Smooth muscle cell (in vitro differentiated cells): Measurements from ENCODE around the gene ANXA2R. TPM values are rescaled to one million over a fixed set of nuclear protein-coding genes. Genes with fewer than 3 reads are reported as not detected.

ENCODE experiments used
- DNase-seq: peaks from one replicate; lab custom pipeline; 2025; ENCODE audit not compliant: unreplicated experiment; lab: John Stamatoyannopoulos, UW
- H2AFZ ChIP-seq: fragments of 200-600 bp; sonication (generic); 2 replicates; pipeline ENCODE4 v1.6.0; 2016; ENCODE audit warnings: antibody characterized with exemption, low read depth, mild to moderate bottlenecking
- H3F3A ChIP-seq: fragments of 200-600 bp; sonication (generic); 2 replicates; pipeline ENCODE4 v1.6.0; 2017; ENCODE audit warnings: antibody characterized with exemption, low read depth
- H3K27ac ChIP-seq: fragments of 200-600 bp; sonication (generic); 2 replicates; pipeline ENCODE4 v1.5.1; 2016; ENCODE audit warnings: low read depth, mild to moderate bottlenecking
- H3K27me3 ChIP-seq: fragments of 200-600 bp; sonication (generic); 2 replicates; pipeline ENCODE4 v1.6.1; 2016; ENCODE audit warnings: low read depth, mild to moderate bottlenecking
- H3K36me3 ChIP-seq: fragments of 200-600 bp; sonication (generic); 2 replicates; pipeline ENCODE4 v1.5.1; 2016; ENCODE audit warnings: low read depth
- H3K4me1 ChIP-seq: fragments of 200-600 bp; sonication (generic); 2 replicates; pipeline ENCODE4 v1.5.1; 2016; ENCODE audit warnings: low read depth
- H3K4me2 ChIP-seq: fragments of 200-600 bp; sonication (generic); 2 replicates; pipeline ENCODE4 v1.6.0; 2016; ENCODE audit warnings: mild to moderate bottlenecking
- H3K4me3 ChIP-seq: fragments of 200-600 bp; sonication (generic); 2 replicates; pipeline ENCODE4 v1.5.1; 2016; ENCODE audit warnings: mild to moderate bottlenecking
- H3K79me2 ChIP-seq: fragments of 200-600 bp; sonication (generic); 2 replicates; pipeline ENCODE4 v1.6.0; 2016; ENCODE audit warnings: low read depth, mild to moderate bottlenecking
- H3K9ac ChIP-seq: fragments of 200-600 bp; sonication (generic); 2 replicates; pipeline ENCODE4 v1.6.0; 2016; ENCODE audit warnings: low read depth
- H3K9me3 ChIP-seq: fragments of 200-600 bp; sonication (generic); replicated peaks from 2 replicates; pipeline ENCODE4 v1.5.1; 2016; ENCODE audit warnings: low read depth
- H4K20me1 ChIP-seq: fragments of 200-600 bp; sonication (generic); 2 replicates; pipeline ENCODE4 v1.6.0; 2016; ENCODE audit warnings: low read depth
- CTCF ChIP-seq: fragments of 200-600 bp; sonication (generic); IDR thresholded peaks from 2 replicates; pipeline ENCODE4 v1.5.1; 2017; ENCODE audit warnings: borderline replicate concordance, mild to moderate bottlenecking, antibody characterized with exemption; ENCODE audit not compliant: insufficient read depth, poor library complexity, severe bottlenecking
- WGBS: methylation state at CpG from one replicate; pipeline ENCODE4 v1.1.7; 2016; ENCODE audit warnings: low lambda C conversion rate; 5-methylcytosine and 5-hydroxymethylcytosine counted together
- polyA plus RNA-seq: library from polyadenylated mRNA; unstranded; fragments of >200 nt; fragmentation: Nextera tagmentation; extraction: Ambion mirVana; gene quantifications from 2 replicates; pipeline ENCODE4 v1.2.1, GENCODE V29; 2016
- total RNA-seq: library from RNA; depleted of rRNA; stranded (reverse); fragments of >200 nt; gene quantifications from 2 replicates; pipeline ENCODE4 v1.2.3, GENCODE V29; 2014

The ANXA2R gene
- total and polyA plus RNA-seq, 2 experiments from 2014 or later: 0.83 to 1.5 TPM

- H2AFZ ChIP-seq: peak overlapping the region; percentile 80
- no peak for TF ChIP-seq CTCF
- H3K9me3 ChIP-seq: no peaks in the 10 kb centered on the region
- peaks cover 30% of the 10 kb centered on the region for H3K4me1 ChIP-seq
- peaks cover 27% of the 10 kb centered on the region for H3F3A ChIP-seq
- peak overlapping the region; percentile 90 for H3K27ac ChIP-seq
- H3K27me3 ChIP-seq: peaks cover under 1% of the 10 kb centered on the region
- peaks cover 11% of the 10 kb centered on the region for H3K79me2 ChIP-seq
- H4K20me1 ChIP-seq: peaks cover 10% of the 10 kb centered on the region
- H3K4me3 ChIP-seq: peak overlapping the region; percentile 72
- H3K36me3 ChIP-seq: no peaks in the 10 kb centered on the region
- peak; percentile 57 for DNase-seq
- under 1% methylated on average over 44 of the region's 44 CpGs for WGBS
- peak overlapping the region; percentile 90 for H3K9ac ChIP-seq
- H3K4me2 ChIP-seq: peak overlapping the region; percentile 95
These were observed 2.1 kb upstream of the ANXA2R start for GRCh38 chr5:43042176-43042625.

GRCh38 chr5:43041669-43042175 lies 1.6 kb upstream of the ANXA2R start:
- H3K36me3 ChIP-seq: no peaks in the 10 kb centered on the region
- peak overlapping the region; percentile 90 for H3K27ac ChIP-seq
- H3K4me3 ChIP-seq: peak overlapping the region; percentile 72
- H3F3A ChIP-seq: peaks cover 27% of the 10 kb centered on the region
- WGBS: under 1% methylated on average over 33 of the region's 33 CpGs
- peak overlapping the region; percentile 80 for H2AFZ ChIP-seq
- peak overlapping the region; percentile 95 for H3K4me2 ChIP-seq
- no peak for TF ChIP-seq CTCF
- peaks cover 5% of the 10 kb centered on the region for H3K27me3 ChIP-seq
- H3K9me3 ChIP-seq: no peaks in the 10 kb centered on the region
- peak overlapping the region; percentile 90 for H3K9ac ChIP-seq
- DNase-seq: no peak
- H4K20me1 ChIP-seq: peaks cover 10% of the 10 kb centered on the region
- H3K4me1 ChIP-seq: peaks cover 30% of the 10 kb centered on the region
- peaks cover 15% of the 10 kb centered on the region for H3K79me2 ChIP-seq

GRCh38 chr5:43041110-43041668 lies 1.1 kb upstream of the ANXA2R start:
- H3K27ac ChIP-seq: peak overlapping the region; percentile 90

More at GRCh38 chr5:43041110-43041668, 1.1 kb upstream of the ANXA2R start:
- H3F3A ChIP-seq: peaks cover 27% of the 10 kb centered on the region
- peaks cover 30% of the 10 kb centered on the region for H3K4me1 ChIP-seq
- H4K20me1 ChIP-seq: peaks cover 10% of the 10 kb centered on the region
- DNase-seq: no peak
- TF ChIP-seq CTCF: no peak
- no peaks in the 10 kb centered on the region for H3K36me3 ChIP-seq
- H3K27me3 ChIP-seq: peaks cover 7% of the 10 kb centered on the region
- peak overlapping the region; percentile 90 for H3K9ac ChIP-seq
- H2AFZ ChIP-seq: peak overlapping the region; percentile 80
- peak overlapping the region; percentile 95 for H3K4me2 ChIP-seq
- peak overlapping the region; percentile 72 for H3K4me3 ChIP-seq
- 8% methylated on average over 18 of the region's 18 CpGs for WGBS
- H3K9me3 ChIP-seq: no peaks in the 10 kb centered on the region
- peaks cover 19% of the 10 kb centered on the region for H3K79me2 ChIP-seq
